SU-DHL-6 (cell line): ENCODE measurements around the gene GMPPA.

Experiments used
- CTCF ChIP-seq: fragments of 200-600 bp; sonication (generic); IDR thresholded peaks from one replicate; pipeline ENCODE4 v1.5.1; 2017; ENCODE audit warnings: antibody characterized with exemption, mild to moderate bottlenecking, low read length, moderate library complexity; ENCODE audit not compliant: insufficient read depth, poor library complexity, severe bottlenecking
- EZH2phosphoT487 ChIP-seq: fragments of 200-600 bp; sonication (generic), shearing (Covaris generic); conservative IDR thresholded peaks from 2 replicates; pipeline ENCODE4 v1.6.1; 2018; ENCODE audit warnings: mild to moderate bottlenecking, antibody characterized with exemption, low read length, moderate library complexity, mixed read lengths

GRCh38 chr2:219522111-219523030 is 23.7 kb downstream of the GMPPA start:
- TF ChIP-seq CTCF: no peak
- no peak for TF ChIP-seq EZH2phosphoT487
